Panc1 (cell line): Measurements from ENCODE around the gene CENATAC. TPM values are rescaled to one million over a fixed set of nuclear protein-coding genes. Genes with fewer than 3 reads are reported as not detected.

ENCODE experiments used
- ATAC-seq: fragments of 200-7000 bp; cut with Tn5 transposase; 2 replicates; pipeline ENCODE4 v1.9.1; 2020; ENCODE audit warnings: mild to moderate bottlenecking, moderate library complexity
- BruUV-seq: library from RNA; stranded (reverse); fragments of 400-500 nt; replicated peaks from 2 replicates; lab custom pipeline; 2021; lab: Mats Ljungman, UMichigan
- CTCF ChIA-PET: fragments of 300-600 bp; sonication (Branson Sonifier 250); formaldehyde crosslinking; loops from one replicate; lab custom pipeline; 2022; ENCODE audit warnings: antibody characterized with exemption; lab: Charles Lee
- POLR2A ChIA-PET: fragments of 300-600 bp; sonication (Branson Sonifier 250); formaldehyde crosslinking; loops from one replicate; lab custom pipeline; 2022; ENCODE audit warnings: antibody characterized with exemption; lab: Charles Lee
- DNase-seq: peaks from one replicate; pipeline ENCODE4 v3.0.0-alpha.2; 2010; ENCODE audit warnings: low read depth, low spot score
- H3K27ac ChIP-seq: 2 replicates; pipeline ENCODE4 v1.5.1; 2011; ENCODE audit warnings: mild to moderate bottlenecking, low read length, inconsistent platforms
- H3K27me3 ChIP-seq: fragments of 200-500 bp; sonication (Bioruptor generic); 2 replicates; pipeline ENCODE4 v1.6.0; 2014; ENCODE audit warnings: low read length, inconsistent platforms; ENCODE audit not compliant: control insufficient read depth, insufficient read depth
- H3K36me3 ChIP-seq: fragments of 200-500 bp; sonication (Bioruptor generic); 2 replicates; pipeline ENCODE4 v1.5.1; 2014; ENCODE audit warnings: inconsistent platforms, mild to moderate bottlenecking, low read length, moderate library complexity; ENCODE audit not compliant: control insufficient read depth, insufficient read depth
- H3K4me1 ChIP-seq: 2 replicates; pipeline ENCODE4 v1.5.1; 2011; ENCODE audit warnings: inconsistent platforms, mild to moderate bottlenecking, low read length, moderate library complexity; ENCODE audit not compliant: control insufficient read depth, insufficient read depth
- H3K4me3 ChIP-seq, 2 experiments: 2 replicates each; pipeline ENCODE4 v1.5.1; 2011 to 2012; ENCODE audit warnings: low read depth in 2 of 2, low read length in 2 of 2, mild to moderate bottlenecking in 2 of 2, inconsistent platforms in 1 of 2, moderate library complexity in 1 of 2
- H3K9me3 ChIP-seq: fragments of 200-500 bp; sonication (Bioruptor generic); 2 replicates; pipeline ENCODE4 v1.5.1; 2014; ENCODE audit warnings: low read depth, mild to moderate bottlenecking, inconsistent platforms, low read length, moderate library complexity; ENCODE audit not compliant: control insufficient read depth, insufficient read depth
- POLR2AphosphoS5 ChIP-seq: IDR thresholded peaks from 2 replicates; pipeline ENCODE4 v1.6.1; 2012; ENCODE audit warnings: mild to moderate bottlenecking, low read depth, low read length, moderate library complexity
- SIN3A ChIP-seq: IDR thresholded peaks from 2 replicates; pipeline ENCODE4 v1.6.1; 2012; ENCODE audit warnings: low read depth, mild to moderate bottlenecking, low read length, moderate library complexity, borderline replicate concordance; ENCODE audit not compliant: insufficient read depth
- TCF7L2 ChIP-seq: IDR thresholded peaks from 2 replicates; pipeline ENCODE4 v1.6.1; 2011; ENCODE audit warnings: mild to moderate bottlenecking, low read depth, low read length, inconsistent platforms
- in situ Hi-C: cut with HindIII; loops from 2 replicates; pipeline ENCODE4 v1.10.0; 2016; ENCODE audit warnings: low sequenced_read_pairs, low pct_unique_long_range_greater_than_20kb
- intact Hi-C: fragments of 100-400 bp; cut with micrococcal nuclease; formaldehyde crosslinking; loops from one replicate; pipeline ENCODE4 v1.10.0; 2022; ENCODE audit not compliant: unreplicated experiment
- total RNA-seq: library from RNA; stranded (reverse); gene quantifications from one replicate; pipeline ENCODE4 v1.2.1, GENCODE V29; 2021; ENCODE audit not compliant: unreplicated experiment
- TF ChIP-seq, protein P1 (sequence below), 2 experiments: IDR thresholded peaks; 2 replicates each; pipeline ENCODE4 v1.6.1; 2011 to 2012; ENCODE audit warnings: low read depth in 2 of 2, control low read depth in 1 of 2, low read length in 1 of 2, mild to moderate bottlenecking in 1 of 2, moderate library complexity in 1 of 2; ENCODE audit not compliant: insufficient read depth in 1 of 2
- TF ChIP-seq, protein P2 (sequence below): fragments of 450-650 bp; IDR thresholded peaks from 2 replicates; pipeline ENCODE4 v1.5.1; 2017; ENCODE audit warnings: mild to moderate bottlenecking

CENATAC gene
- total RNA-seq, 1 experiment from 2014 or later = 45.4 TPM

DNA sequence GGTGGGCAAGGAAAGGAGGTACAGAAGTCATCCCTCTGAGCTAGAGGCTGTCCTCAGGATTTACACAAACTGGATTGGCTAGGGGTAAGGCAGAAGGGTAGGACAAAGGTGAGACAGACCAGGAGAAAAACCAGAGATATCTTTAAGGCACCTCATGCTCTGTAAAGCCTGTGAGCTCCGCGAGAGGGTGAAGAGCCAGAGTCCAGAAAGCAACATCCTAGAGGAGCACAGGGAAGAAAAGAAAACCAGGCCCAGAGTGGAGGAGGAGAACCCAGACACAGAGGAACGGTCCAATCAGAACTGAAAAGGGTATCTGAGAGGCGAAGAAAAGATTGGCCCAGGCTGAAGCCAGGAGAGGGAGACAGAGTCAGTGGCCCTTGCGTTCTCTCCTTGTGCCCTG, 27.6 kb downstream of the CENATAC start:
- ATAC-seq (no peak), DNase-seq (no peak)
- in situ Hi-C loops = no loop called here
- H3K9me3 ChIP-seq = no peaks in the 10 kb centered on the region
- H3K27me3 ChIP-seq = no peaks in the 10 kb centered on the region
- CTCF ChIA-PET = no interaction called here
- no TSS peak for BruUV-seq
- H3K4me1 ChIP-seq = peaks cover 31% of the 10 kb centered on the region
- H3K4me3 ChIP-seq = no peak overlapping the region
- POLR2A ChIA-PET = no interaction called here
- intact Hi-C loops = no loop called here
- H3K27ac ChIP-seq = no peak overlapping the region
- peaks cover 5% of the 10 kb centered on the region for H3K36me3 ChIP-seq
- no peak for TF ChIP-seq POLR2AphosphoS5

DNA sequence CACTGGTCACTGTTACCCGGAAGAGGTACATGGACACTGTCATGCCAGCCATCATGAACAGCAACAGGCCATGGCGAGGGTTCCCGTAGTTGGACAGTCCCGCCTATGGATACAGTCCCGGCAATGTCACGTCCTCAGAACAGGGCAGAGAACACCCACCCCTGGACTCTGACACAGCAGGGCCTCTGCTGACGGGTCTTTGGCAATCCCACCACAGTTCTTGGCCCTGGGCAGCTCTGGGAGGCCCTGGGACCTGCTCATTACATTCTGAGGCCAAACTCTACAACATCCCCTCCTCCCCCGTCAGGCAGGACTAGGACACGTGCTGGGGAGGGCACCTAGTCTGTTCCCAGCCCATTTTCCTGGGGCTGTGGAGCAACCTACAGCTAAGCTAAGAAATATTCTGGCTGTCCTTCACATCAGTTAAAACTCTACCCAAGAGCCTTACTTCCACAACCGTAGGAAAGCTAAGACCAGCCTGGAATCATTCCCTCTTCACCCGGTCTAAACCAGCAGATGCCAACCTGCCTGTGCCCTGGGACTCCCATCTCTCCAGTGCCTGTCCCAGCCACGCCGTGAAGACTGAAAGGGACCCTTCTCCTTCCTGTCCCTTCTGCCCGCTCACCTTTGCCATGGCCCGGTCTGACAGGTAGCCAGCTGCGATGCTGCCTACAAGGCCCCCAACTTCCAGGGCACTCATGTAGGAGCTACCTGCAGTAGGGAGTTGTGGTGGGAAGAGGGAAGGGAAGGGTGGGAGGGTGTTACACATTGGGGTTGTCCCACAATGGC, 28.2 kb downstream of the CENATAC start:
- ATAC-seq = no peak
- BruUV-seq = no TSS peak
- in situ Hi-C loops (no loop called here), intact Hi-C loops (no loop called here)
- H3K27me3 ChIP-seq = no peaks in the 10 kb centered on the region
- H3K9me3 ChIP-seq = no peaks in the 10 kb centered on the region
- peaks cover 26% of the 10 kb centered on the region for H3K4me1 ChIP-seq
- POLR2A ChIA-PET = no interaction called here
- CTCF ChIA-PET = no interaction called here
- DNase-seq = no peak
- no peak overlapping the region for H3K27ac ChIP-seq
- TF ChIP-seq POLR2AphosphoS5 = 0 out of 2 replicates have a peak, but pooled peaks have one; percentile 45
- TF ChIP-seq TCF7L2 = no peak
- peaks cover 5% of the 10 kb centered on the region for H3K36me3 ChIP-seq
- no peak overlapping the region for H3K4me3 ChIP-seq

DNA sequence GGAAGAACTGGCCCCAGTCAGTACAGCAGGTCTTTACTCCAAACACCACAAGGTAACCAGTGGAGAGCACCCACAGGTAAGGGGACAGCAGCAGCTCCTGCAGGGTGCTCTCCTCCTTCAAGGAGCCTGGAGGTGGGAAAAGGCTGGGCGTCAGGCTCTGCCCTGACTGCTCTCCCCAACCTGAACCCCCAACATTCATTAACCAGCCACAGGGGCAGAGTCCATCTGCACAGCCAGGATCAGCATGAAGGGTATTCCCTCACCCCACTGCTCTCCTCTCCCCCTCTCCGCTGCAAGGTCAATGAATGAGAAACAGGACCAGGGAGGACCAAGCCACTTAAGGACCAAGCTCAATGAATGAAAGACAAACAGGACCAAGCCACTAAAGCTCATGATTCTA, 29.0 kb downstream of the CENATAC start:
- Histone ChIP-seq H3K9me3 (no peaks in the 10 kb centered on the region), H3K27me3 (no peaks in the 10 kb centered on the region), H3K36me3 (peaks cover 5% of the 10 kb centered on the region), H3K27ac (no peak overlapping the region), H3K4me1 (peaks cover 22% of the 10 kb centered on the region), H3K4me3 (no peak overlapping the region)
- ChIA-PET CTCF (interaction anchor here (0.6 kb wide), 1 partner anchor 14 kb away, joined by 7 read pairs; no protein-coding TSS in a partner anchor), POLR2A (no interaction called here)
- TF ChIP-seq TCF7L2 (no peak), SIN3A (no peak), POLR2AphosphoS5 (no peak)
- TF ChIP-seq, protein P1, sequence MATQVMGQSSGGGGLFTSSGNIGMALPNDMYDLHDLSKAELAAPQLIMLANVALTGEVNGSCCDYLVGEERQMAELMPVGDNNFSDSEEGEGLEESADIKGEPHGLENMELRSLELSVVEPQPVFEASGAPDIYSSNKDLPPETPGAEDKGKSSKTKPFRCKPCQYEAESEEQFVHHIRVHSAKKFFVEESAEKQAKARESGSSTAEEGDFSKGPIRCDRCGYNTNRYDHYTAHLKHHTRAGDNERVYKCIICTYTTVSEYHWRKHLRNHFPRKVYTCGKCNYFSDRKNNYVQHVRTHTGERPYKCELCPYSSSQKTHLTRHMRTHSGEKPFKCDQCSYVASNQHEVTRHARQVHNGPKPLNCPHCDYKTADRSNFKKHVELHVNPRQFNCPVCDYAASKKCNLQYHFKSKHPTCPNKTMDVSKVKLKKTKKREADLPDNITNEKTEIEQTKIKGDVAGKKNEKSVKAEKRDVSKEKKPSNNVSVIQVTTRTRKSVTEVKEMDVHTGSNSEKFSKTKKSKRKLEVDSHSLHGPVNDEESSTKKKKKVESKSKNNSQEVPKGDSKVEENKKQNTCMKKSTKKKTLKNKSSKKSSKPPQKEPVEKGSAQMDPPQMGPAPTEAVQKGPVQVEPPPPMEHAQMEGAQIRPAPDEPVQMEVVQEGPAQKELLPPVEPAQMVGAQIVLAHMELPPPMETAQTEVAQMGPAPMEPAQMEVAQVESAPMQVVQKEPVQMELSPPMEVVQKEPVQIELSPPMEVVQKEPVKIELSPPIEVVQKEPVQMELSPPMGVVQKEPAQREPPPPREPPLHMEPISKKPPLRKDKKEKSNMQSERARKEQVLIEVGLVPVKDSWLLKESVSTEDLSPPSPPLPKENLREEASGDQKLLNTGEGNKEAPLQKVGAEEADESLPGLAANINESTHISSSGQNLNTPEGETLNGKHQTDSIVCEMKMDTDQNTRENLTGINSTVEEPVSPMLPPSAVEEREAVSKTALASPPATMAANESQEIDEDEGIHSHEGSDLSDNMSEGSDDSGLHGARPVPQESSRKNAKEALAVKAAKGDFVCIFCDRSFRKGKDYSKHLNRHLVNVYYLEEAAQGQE (IDR thresholded peaks at IDR 0.05; ENCODE audit: insufficient read depth in 1 of 2, low read depth in 2 of 2, low read length in 1 of 2) = no peak
- TF ChIP-seq, protein P2, sequence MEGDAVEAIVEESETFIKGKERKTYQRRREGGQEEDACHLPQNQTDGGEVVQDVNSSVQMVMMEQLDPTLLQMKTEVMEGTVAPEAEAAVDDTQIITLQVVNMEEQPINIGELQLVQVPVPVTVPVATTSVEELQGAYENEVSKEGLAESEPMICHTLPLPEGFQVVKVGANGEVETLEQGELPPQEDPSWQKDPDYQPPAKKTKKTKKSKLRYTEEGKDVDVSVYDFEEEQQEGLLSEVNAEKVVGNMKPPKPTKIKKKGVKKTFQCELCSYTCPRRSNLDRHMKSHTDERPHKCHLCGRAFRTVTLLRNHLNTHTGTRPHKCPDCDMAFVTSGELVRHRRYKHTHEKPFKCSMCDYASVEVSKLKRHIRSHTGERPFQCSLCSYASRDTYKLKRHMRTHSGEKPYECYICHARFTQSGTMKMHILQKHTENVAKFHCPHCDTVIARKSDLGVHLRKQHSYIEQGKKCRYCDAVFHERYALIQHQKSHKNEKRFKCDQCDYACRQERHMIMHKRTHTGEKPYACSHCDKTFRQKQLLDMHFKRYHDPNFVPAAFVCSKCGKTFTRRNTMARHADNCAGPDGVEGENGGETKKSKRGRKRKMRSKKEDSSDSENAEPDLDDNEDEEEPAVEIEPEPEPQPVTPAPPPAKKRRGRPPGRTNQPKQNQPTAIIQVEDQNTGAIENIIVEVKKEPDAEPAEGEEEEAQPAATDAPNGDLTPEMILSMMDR = no peak
- intact Hi-C loops = no loop called here
- ATAC-seq = no peak
- DNase-seq = no peak
- no TSS peak for BruUV-seq
- in situ Hi-C loops = no loop called here
